Stimulated activated CD8-positive, alpha-beta memory T cell treated with anti-CD3 and anti-CD28 coated beads, Interleukin-4, amount 100 ng/mL, for 24 hours (primary cell): ENCODE data around the gene PPT2.
A peak's percentile ranks its signal among the peaks of the same experiment; 100 is the strongest.

Experiments used
- DNase-seq: peaks from one replicate; pipeline ENCODE4 v3.0.0-alpha.2; 2020; ENCODE audit warnings: low read depth

PPT2 gene

DNA sequence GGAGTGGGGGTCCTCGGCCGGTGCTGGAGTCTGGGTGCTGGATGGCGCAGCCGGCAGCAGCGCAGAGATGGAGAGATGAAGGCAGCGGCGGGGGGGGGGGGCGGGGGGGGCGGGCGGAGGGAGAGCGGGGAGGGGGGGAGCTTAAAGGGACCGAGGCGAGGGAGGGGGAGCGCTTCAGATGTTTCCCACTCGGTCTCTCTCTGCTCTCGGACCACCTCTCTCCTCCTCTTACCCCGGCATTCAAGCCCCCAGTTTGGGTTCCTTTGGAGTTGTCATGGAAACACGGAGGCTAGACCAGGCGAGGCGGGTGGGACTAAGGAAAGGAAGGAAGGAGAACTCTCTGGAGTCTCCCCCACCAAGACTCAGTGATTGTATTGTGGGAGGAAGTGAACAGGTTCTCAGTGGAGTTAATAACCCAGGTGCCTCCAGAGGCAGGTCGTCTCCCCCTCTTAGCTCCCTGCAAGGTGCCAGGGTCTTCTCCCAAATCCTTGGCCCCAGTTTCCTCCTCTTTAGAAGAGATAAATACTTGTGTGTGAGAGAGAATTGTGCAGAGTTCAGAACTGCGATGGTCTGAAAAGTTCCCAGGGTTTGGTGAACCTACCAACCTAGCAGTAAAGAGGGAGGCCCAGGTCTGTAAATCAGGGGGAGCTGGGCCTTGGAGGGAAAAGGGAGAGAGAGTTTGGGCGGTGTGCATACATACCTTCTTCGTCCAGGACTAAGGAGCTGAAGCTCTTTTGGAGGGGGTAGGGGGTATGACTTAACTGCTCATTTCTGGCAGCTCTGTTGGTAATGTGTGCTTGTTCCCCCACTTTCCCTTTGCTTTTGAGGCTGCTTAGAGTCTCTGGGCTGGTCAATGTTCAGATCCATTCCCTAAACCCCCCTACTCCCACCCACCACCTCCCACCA, 1.8 kb upstream of the PPT2 start, which contains the start of gene PRRT1:
Gene PRRT1 (minus strand): TSS at position 77 of the 906 bp plus-strand sequence. CDS start 112 bp downstream, outside the sequence.
- DNase-seq: no peak

GRCh38 chr6:32152769-32153563, 975 bp upstream of the PPT2 start:
- DNase-seq: no peak

DNA sequence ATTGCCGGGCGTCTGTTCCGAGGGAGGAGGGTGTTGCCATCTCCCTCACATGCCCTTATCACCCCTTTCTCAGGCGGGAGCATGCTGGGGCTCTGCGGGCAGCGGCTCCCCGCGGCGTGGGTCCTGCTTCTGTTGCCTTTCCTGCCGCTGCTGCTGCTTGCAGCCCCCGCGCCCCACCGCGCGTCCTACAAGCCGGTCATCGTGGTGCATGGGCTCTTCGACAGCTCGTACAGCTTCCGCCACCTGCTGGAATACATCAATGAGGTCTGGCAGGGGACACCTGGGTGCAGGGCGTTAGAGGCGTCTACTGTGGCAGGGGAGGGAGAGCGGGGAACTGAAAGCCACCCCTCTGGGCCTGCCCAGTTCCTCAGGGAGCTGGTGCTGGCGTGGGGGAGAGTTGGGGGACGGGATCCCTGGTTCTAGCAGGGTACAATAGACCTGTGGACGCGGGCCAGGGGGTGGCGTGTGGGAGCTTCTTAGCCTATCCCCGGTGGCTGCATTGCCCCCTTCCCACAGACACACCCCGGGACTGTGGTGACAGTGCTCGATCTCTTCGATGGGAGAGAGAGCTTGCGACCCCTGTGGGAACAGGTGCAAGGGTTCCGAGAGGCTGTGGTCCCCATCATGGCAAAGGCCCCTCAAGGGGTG, 697 bp downstream of the PPT2 start:
- no peak for DNase-seq

GRCh38 chr6:32156891-32157290, 3.0 kb downstream of the PPT2 start:
- DNase-seq: no peak

DNA sequence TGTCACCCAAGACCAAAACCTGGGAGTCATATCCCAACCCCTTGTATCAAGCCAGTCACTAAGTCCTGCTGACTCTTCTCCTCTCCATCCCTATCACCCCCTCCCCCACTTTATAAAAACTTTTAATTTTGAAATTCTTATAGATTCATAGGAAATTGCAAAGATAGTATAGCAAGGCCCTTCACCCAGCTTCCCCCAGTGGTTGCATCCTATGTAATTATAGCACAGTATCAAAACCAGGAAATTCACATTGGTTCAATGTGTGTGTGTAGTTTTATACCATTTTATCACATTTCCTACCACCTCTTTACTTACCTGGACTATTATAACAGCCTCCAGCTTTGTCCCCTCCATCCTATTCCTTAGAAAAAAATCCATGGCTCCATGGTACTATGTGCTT, 4.1 kb downstream of the PPT2 start:
- DNase-seq: no peak

DNA sequence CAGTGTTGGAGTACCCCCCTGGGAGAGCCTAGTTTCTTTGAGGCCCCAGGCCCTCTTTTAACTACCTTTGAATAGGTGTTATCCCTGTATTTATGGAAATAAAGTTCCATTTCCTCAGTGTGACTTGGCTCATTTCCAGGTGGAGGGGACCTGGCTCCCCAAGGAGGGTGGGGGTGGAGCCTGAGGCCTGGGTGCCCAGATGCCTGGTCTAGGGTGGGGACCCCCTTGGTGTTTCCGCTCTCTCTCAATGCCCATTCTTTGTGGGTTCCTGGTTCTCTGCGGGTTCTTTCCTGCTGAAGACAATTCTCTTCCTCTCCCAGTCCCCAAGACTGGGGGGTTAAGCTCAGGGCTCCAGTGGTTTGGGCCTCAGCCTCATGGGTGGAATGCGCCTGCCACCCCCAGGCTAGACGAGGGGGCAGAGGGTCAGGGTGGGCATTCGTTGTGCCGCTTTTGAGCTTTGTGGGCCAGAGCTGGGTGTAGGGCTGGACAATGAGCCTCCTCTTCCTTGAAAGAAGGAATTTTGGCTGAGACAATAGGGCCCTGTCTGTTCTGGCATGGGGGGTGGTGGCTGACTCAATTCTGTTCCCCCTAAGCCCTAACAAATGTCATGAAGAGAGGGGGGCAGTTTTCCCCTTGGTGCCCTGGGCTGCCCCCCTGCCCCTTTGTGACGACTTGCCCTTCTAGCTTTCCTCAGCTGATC, 9.8 kb downstream of the PPT2 start:
- DNase-seq: no peak

DNA sequence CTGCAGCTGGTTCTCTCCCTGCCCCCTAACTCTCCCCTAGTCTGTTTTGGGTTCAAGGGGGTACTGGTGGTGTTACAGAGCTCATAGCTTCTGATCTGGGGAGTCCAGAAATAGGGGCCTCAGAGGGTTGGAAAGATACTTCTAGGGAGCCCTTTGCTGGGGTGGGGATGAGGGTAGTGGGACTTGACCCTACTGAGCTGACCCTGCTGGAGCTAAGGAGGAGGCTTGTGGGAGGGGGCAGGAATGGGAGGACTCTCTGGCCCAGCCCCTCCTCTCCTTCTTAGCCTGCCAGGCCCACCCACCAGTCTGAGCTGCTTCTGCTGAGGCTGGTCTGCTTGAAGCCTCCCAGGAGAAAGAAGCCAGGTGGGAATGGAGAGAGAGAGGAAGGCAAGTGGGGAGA, 10.4 kb downstream of the PPT2 start, which contains the start of gene EGFL8:
Gene EGFL8 (plus strand): TSS at position 301 of the 400 bp plus-strand sequence. CDS start 1,571 bp downstream, outside the sequence.
- DNase-seq: no peak

DNA sequence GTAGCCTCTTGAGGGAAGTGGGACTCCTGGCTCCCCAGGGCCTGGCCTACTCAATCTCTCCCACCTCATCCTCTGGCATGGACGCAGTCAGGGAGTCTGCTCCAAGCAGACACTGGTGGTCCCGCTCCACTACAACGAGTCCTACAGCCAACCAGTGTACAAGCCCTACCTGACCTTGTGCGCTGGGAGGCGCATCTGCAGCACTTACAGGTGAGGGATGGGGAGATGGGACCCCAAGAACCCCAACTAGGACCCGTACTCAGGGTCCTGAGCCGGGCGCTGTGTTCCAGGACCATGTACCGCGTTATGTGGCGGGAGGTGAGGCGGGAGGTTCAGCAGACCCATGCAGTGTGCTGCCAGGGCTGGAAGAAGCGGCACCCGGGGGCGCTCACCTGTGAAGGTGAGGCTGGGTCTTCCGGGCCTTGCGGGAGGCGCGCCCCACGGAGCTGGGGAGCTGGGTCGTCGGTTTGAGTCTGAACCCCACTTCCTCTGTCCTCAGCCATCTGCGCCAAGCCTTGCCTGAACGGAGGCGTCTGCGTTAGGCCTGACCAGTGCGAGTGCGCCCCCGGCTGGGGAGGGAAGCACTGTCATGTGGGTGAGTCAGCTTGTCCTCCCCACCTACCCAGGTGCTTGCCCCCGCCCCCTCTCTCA, 12.6 kb downstream of the PPT2 start:
- no peak for DNase-seq

- no peak for DNase-seq
These were observed 13.3 kb downstream of the PPT2 start for GRCh38 chr6:32167154-32167760.

- DNase-seq: no peak
These were observed 13.9 kb downstream of the PPT2 start for GRCh38 chr6:32167761-32168262.

DNA sequence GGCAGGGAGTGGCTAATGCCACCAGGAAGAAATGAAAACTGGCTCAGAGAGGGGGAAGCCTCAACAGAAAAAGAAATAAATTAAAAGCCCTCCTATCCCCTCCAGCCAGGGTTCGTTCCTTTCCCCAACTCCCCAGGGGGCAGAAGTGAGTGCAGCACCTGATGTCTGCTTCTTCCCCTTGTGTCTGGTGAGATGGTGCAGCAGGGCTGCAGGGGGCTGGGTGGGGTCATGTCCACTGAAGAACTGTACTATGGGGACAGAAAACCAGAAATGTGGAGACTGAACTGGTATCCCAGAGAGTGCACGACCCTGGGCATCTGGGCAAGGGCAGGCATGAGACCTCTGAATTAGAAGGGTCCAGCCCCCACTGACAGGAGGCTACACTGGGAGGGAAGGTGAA, 14.4 kb downstream of the PPT2 start:
- no peak for DNase-seq

- no peak for DNase-seq
These were observed 15.1 kb downstream of the PPT2 start for GRCh38 chr6:32168807-32169591.

GRCh38 chr6:32170294-32170693, 16.4 kb downstream of the PPT2 start:
- no peak for DNase-seq

DNA sequence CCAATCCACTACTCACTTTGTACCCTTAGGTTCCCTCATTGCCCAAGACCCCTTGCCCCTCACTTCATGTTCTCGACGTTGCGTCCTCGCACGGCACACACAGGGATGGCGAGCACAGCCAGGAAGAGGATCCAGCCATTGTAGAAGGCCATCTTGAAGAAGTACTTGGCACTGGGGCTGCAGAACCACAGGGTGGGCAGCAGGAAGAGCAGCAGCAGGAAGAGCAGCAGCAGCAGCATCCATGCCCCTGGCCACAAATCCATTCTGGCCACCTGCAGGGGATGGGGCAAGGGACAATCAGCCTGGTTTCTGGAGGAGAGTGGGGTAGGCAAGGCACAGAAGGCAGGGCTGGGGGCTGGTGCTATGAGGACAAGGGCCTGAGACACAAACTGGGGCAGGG, 17.3 kb downstream of the PPT2 start:
- no peak for DNase-seq

DNA sequence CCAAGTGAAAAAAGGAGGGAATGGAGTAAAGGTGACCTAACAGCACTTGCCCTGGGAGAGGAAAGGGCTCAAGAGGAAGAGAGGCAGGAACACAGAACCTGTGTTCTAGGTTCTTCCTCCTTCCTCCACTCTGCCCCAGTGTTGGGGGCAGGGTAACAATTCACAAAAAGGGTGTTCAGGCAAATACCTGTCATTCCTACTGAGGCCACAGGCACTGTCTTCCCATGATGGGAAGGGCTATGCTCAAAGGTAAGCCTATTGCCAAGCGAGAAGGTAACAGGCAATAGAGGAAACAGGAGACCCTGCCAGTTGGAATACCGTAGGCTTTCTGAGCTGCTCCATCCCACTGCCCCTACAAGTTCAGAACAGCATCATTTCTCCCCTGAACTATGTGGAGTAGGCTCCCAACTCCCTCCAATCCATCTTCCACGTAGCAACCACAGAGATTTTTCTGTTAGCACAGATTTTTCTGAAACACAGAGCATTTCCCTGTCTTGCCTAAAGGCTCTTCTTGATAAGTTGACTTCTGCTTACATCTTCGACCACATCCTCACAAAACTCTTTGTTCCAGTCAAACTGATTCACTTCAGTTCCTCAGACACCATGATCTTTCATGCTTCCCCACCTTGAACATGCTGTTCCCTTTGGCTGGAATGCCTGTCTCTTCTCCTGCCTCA, 19.2 kb downstream of the PPT2 start:
- no peak for DNase-seq

DNA sequence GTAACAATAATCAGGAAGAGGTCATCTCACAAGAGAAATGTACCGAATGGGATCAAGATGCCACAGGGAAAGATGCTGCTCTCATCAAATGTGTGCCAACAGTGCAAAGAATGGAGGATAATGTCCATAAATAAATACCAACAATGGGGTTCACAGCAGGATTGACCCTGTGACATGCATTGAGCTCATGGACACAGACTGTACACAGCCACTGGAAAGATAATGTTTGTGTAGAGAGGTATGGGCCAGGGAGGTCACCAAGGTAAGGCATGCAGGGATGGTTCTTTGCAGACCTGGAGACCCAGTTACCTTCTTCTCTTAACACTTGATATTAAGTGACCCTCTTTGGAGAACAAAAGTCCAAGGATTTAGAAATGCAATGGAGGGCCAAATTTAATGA, 20.5 kb downstream of the PPT2 start:
- no peak for DNase-seq

GRCh38 chr6:32175322-32175710, 21.4 kb downstream of the PPT2 start:
- DNase-seq: no peak

DNA sequence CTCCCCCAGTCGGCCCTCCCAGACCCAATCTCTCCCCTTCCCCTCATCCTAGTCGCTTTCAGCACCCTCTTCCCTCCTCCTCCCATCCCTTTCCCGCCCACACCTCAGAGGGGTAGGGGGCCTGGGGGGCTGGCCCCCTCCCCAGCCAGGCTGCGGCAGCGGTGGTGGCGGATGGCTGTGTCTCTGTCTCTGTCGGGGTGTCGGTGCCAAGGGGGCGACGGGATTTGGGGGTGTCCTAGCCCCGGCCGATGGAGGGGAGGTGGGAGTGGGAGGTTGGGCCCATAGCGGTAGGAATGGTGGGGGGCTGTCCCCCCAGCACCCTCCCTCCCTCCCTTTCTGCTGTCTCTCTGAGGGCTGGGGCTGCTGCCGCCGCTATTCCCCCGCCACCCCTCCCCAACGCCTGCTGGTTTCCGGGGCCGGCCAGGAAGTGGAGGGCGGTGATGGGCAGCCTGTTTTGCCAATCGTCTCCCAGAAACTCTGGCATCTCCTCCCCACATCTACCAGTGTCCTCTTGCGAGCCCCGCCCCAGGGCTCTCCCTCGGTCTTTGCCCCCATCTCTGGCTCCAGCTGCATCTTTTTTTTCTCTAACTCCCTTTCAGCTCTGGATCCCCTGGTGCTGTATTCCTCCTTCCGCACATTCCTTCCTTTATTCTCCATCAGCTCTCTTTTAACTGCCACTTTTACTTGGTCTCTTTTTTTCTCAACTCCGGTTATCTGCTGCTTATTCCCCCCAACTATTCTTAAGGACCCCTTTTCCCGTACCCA, 22.0 kb downstream of the PPT2 start, which contains the start of gene AGPAT1:
Gene AGPAT1 (minus strand): TSS at position 374 of the 765 bp plus-strand sequence. CDS start 4,588 bp downstream, outside the sequence.
- peak; percentile 95 for DNase-seq
